HT1080 (cell line): Measurements from ENCODE around the gene CDK5R1. TPM values are rescaled to one million over a fixed set of nuclear protein-coding genes. Genes with fewer than 3 reads are reported as not detected.
A peak's percentile ranks its signal among the peaks of the same experiment; 100 is the strongest.

Experiments used
- DNase-seq: peaks from one replicate; pipeline ENCODE4 v3.0.0-alpha.2; 2015; ENCODE audit warnings: low read depth
- total RNA-seq: library from RNA; depleted of rRNA; stranded (reverse); fragments of >200 nt; shearing (Covaris generic); gene quantifications from 2 replicates; pipeline ENCODE4 v1.2.3, GENCODE V29; 2014

Gene CDK5R1
- total RNA-seq, 1 experiment from 2014 or later = 2.8 TPM

GRCh38 chr17:32470405-32471167, 16.2 kb upstream of the CDK5R1 start:
- DNase-seq = no peak

- no peak for DNase-seq
Observed at GRCh38 chr17:32471652-32472051, 15.1 kb upstream of the CDK5R1 start.

GRCh38 chr17:32475258-32475657, 11.5 kb upstream of the CDK5R1 start:
- no peak for DNase-seq

- no peak for DNase-seq
Observed at GRCh38 chr17:32477220-32477619, 9.6 kb upstream of the CDK5R1 start.

- no peak for DNase-seq
Observed at GRCh38 chr17:32479074-32479617, 7.6 kb upstream of the CDK5R1 start.

- no peak for DNase-seq
Observed at GRCh38 chr17:32481193-32481592, 5.6 kb upstream of the CDK5R1 start.

- no peak for DNase-seq
Observed at GRCh38 chr17:32482568-32483320, 4.0 kb upstream of the CDK5R1 start.

GRCh38 chr17:32483451-32484019, 3.3 kb upstream of the CDK5R1 start:
- DNase-seq = peak; percentile 52

GRCh38 chr17:32484041-32484461, 2.7 kb upstream of the CDK5R1 start:
- no peak for DNase-seq

- no peak for DNase-seq
Observed at GRCh38 chr17:32484628-32485027, 2.2 kb upstream of the CDK5R1 start.

GRCh38 chr17:32485261-32486110, 1.3 kb upstream of the CDK5R1 start:
- no peak for DNase-seq

- peak; percentile 59 for DNase-seq
Observed at GRCh38 chr17:32486111-32486700, 587 bp upstream of the CDK5R1 start.

- DNase-seq = peak; percentile 15
Observed at GRCh38 chr17:32487473-32488176, 832 bp downstream of the CDK5R1 start.

- no peak for DNase-seq
Observed at GRCh38 chr17:32488177-32488542, 1.4 kb downstream of the CDK5R1 start.

GRCh38 chr17:32488604-32489180, 1.9 kb downstream of the CDK5R1 start:
- no peak for DNase-seq

- DNase-seq = no peak
Observed at GRCh38 chr17:32489320-32490100, 2.7 kb downstream of the CDK5R1 start.

GRCh38 chr17:32490101-32490482, 3.3 kb downstream of the CDK5R1 start:
- no peak for DNase-seq

GRCh38 chr17:32491371-32492263, 4.8 kb downstream of the CDK5R1 start:
- no peak for DNase-seq
